ENCODE results near the gene SORCS3.

The SORCS3 gene

GRCh38 chr10:105148456-105148855 lies 507.4 kb downstream of the SORCS3 start:
- in situ Hi-C loops (cut with HindIII; ENCODE audit: low pct_ligation_motif_present, low sequenced_read_pairs): no loop called here
- no peaks in the 10 kb centered on the region for H3K36me3 ChIP-seq (replicated peaks)
- no peak overlapping the region for H3K27ac ChIP-seq
- TF ChIP-seq CTCF (IDR thresholded peaks at IDR 0.05; ENCODE audit: low read depth, low read length, missing control alignments): no peak
- H3K27me3 ChIP-seq (replicated peaks): no peaks in the 10 kb centered on the region
- no peak overlapping the region for H3K4me3 ChIP-seq (ENCODE audit: low read depth, low read length)
- no peak for DNase-seq

- in situ Hi-C loops (cut with HindIII; ENCODE audit: low pct_ligation_motif_present, low sequenced_read_pairs): no loop called here
- Histone ChIP-seq H3K27me3 (replicated peaks) (no peaks in the 10 kb centered on the region), H3K36me3 (replicated peaks) (no peaks in the 10 kb centered on the region), H3K4me3 (ENCODE audit: low read depth, low read length) (no peak overlapping the region), H3K27ac (no peak overlapping the region)
- TF ChIP-seq CTCF (IDR thresholded peaks at IDR 0.05; ENCODE audit: low read depth, low read length, missing control alignments): no peak
- no peak for DNase-seq
These were observed 507.8 kb downstream of the SORCS3 start for GRCh38 chr10:105148921-105149320.

DNA sequence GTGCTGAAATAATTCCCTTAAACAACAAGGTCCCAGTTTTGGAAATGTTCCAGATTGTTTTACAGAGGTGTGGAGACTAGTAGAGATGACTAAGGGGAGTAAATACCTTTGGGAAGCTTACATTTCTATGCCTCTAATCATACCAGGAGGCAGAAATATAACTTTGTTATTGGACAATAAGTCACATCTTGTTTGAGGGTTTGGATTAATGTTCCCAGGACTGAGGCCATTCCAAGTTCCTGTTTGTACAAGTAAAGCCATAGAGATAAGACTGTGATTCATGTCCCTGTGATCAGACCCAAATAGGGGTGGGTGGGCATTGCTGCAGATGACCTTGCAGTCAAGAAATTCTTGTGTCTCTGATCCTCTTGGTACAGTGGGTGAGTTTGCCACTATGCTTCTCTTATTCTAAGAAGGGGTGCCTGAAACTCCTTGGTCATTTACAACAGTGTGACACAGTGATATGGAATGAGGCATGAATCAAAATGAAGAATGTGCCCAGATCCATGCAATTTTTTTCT lies 508.3 kb downstream of the SORCS3 start:
- Histone ChIP-seq H3K27ac (no peak overlapping the region), H3K4me3 (ENCODE audit: low read depth, low read length) (no peak overlapping the region), H3K27me3 (replicated peaks) (no peaks in the 10 kb centered on the region), H3K36me3 (replicated peaks) (no peaks in the 10 kb centered on the region)
- DNase-seq: no peak
- in situ Hi-C loops (cut with HindIII; ENCODE audit: low pct_ligation_motif_present, low sequenced_read_pairs): no loop called here
- TF ChIP-seq CTCF (IDR thresholded peaks at IDR 0.05; ENCODE audit: low read depth, low read length, missing control alignments): no peak

DNA sequence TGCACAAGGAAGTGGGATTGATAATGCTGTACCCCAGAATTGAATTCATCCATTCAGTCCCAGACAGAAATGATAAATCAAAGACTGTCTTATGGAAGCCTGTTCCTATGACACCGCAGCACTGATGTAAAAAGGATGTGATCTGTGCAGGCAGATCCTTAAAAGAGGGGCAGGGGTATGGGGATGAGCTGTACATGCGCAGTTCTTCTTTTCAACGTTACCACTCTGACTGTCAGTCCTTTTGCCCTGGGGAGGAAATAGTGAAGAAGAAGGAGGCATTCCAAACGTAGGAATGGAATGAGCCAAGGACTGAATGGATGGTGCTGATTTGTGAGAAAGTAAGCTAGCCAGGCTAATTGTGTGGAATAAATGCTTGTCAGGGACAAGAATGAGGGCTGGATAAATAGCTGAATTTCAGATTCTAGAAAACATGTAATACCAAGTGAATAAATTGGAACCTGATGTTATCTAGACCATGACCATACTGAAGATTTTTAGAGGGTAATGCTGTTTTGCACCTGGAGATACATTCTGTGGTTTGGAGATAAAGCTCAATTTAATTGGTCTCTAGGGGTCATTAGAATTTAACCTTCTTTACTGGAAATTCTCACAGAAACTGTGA lies 509.3 kb downstream of the SORCS3 start:
- DNase-seq: no peak
- no peaks in the 10 kb centered on the region for H3K36me3 ChIP-seq (replicated peaks)
- H3K27ac ChIP-seq: no peak overlapping the region
- no peak overlapping the region for H3K4me3 ChIP-seq (ENCODE audit: low read depth, low read length)
- in situ Hi-C loops (cut with HindIII; ENCODE audit: low pct_ligation_motif_present, low sequenced_read_pairs): no loop called here
- TF ChIP-seq CTCF (IDR thresholded peaks at IDR 0.05; ENCODE audit: low read depth, low read length, missing control alignments): no peak
- H3K27me3 ChIP-seq (replicated peaks): no peaks in the 10 kb centered on the region

- H3K27ac ChIP-seq: no peak overlapping the region
- H3K36me3 ChIP-seq (replicated peaks): no peaks in the 10 kb centered on the region
- in situ Hi-C loops (cut with HindIII; ENCODE audit: low pct_ligation_motif_present, low sequenced_read_pairs): no loop called here
- no peak overlapping the region for H3K4me3 ChIP-seq (ENCODE audit: low read depth, low read length)
- no peak for DNase-seq
- H3K27me3 ChIP-seq (replicated peaks): no peaks in the 10 kb centered on the region
- no peak for TF ChIP-seq CTCF (IDR thresholded peaks at IDR 0.05; ENCODE audit: low read depth, low read length, missing control alignments)
These were observed 513.6 kb downstream of the SORCS3 start for GRCh38 chr10:105154736-105155135.

GRCh38 chr10:105159268-105159667 lies 518.2 kb downstream of the SORCS3 start:
- no peak for TF ChIP-seq CTCF (IDR thresholded peaks at IDR 0.05; ENCODE audit: low read depth, low read length, missing control alignments)
- DNase-seq: no peak
- H3K36me3 ChIP-seq (replicated peaks): no peaks in the 10 kb centered on the region
- H3K4me3 ChIP-seq (ENCODE audit: low read depth, low read length): no peak overlapping the region
- in situ Hi-C loops (cut with HindIII; ENCODE audit: low pct_ligation_motif_present, low sequenced_read_pairs): no loop called here
- H3K27me3 ChIP-seq (replicated peaks): no peaks in the 10 kb centered on the region
- no peak overlapping the region for H3K27ac ChIP-seq

Measured in brain microvascular endothelial cell (primary cell).